GM23248 (cell line): ENCODE results near the gene SIDT2. TPM values are rescaled to one million over a fixed set of nuclear protein-coding genes. Genes with fewer than 3 reads are reported as not detected.

Experiments used
- DNase-seq: peaks from one replicate; pipeline ENCODE4 v3.0.0-alpha.2; 2015
- H2AFZ ChIP-seq: fragments of 200-600 bp; sonication (generic); 2 replicates; pipeline ENCODE4 v1.6.1; 2016; ENCODE audit warnings: antibody characterized with exemption
- H3F3A ChIP-seq: fragments of 200-600 bp; sonication (generic); 2 replicates; pipeline ENCODE4 v1.6.1; 2016; ENCODE audit warnings: mild to moderate bottlenecking, antibody characterized with exemption, mixed run types; ENCODE audit not compliant: insufficient read depth
- H3K27ac ChIP-seq: fragments of 200-600 bp; sonication (generic); 2 replicates; pipeline ENCODE4 v1.5.1; 2016; ENCODE audit warnings: mild to moderate bottlenecking
- H3K27me3 ChIP-seq: fragments of 200-600 bp; sonication (generic); replicated peaks from 2 replicates; pipeline ENCODE4 v1.6.1; 2016; ENCODE audit warnings: mild to moderate bottlenecking; ENCODE audit not compliant: insufficient read depth
- H3K36me3 ChIP-seq: fragments of 200-600 bp; sonication (generic); 2 replicates; pipeline ENCODE4 v1.6.1; 2016; ENCODE audit warnings: low read depth, mild to moderate bottlenecking
- H3K4me1 ChIP-seq: fragments of 200-600 bp; sonication (generic); 2 replicates; pipeline ENCODE4 v1.6.1; 2016; ENCODE audit warnings: mild to moderate bottlenecking; ENCODE audit not compliant: insufficient read depth
- H3K4me2 ChIP-seq: fragments of 200-600 bp; sonication (generic); one replicate; pipeline ENCODE4 v1.6.1; 2016; ENCODE audit warnings: mild to moderate bottlenecking; ENCODE audit not compliant: unreplicated experiment
- H3K4me3 ChIP-seq: fragments of 200-600 bp; sonication (generic); 2 replicates; pipeline ENCODE4 v1.5.1; 2016; ENCODE audit warnings: mild to moderate bottlenecking
- H3K79me2 ChIP-seq: fragments of 200-600 bp; sonication (generic); 2 replicates; pipeline ENCODE4 v1.6.1; 2016; ENCODE audit warnings: mild to moderate bottlenecking; ENCODE audit not compliant: insufficient read depth
- H3K9ac ChIP-seq: fragments of 200-600 bp; sonication (generic); 2 replicates; pipeline ENCODE4 v1.6.1; 2016; ENCODE audit warnings: mild to moderate bottlenecking
- H3K9me2 ChIP-seq: fragments of 200-600 bp; sonication (generic); 2 replicates; pipeline ENCODE4 v1.6.1; 2016; ENCODE audit warnings: mixed run types, mild to moderate bottlenecking, moderate library complexity; ENCODE audit not compliant: insufficient read depth
- H3K9me3 ChIP-seq: fragments of 200-600 bp; sonication (generic); one replicate; pipeline ENCODE4 v1.6.1; 2017; ENCODE audit warnings: low read depth
- H4K20me1 ChIP-seq: fragments of 200-600 bp; sonication (generic); 2 replicates; pipeline ENCODE4 v1.6.0; 2016; ENCODE audit not compliant: insufficient read depth
- EZH2 ChIP-seq: fragments of 200-600 bp; sonication (generic); IDR thresholded peaks from 2 replicates; pipeline ENCODE4 v1.6.1; 2018; ENCODE audit warnings: antibody characterized with exemption, mild to moderate bottlenecking; ENCODE audit not compliant: insufficient read depth, poor library complexity, severe bottlenecking
- EZH2phosphoT487 ChIP-seq: fragments of 200-600 bp; sonication (generic); IDR thresholded peaks from 2 replicates; pipeline ENCODE4 v1.6.1; 2018; ENCODE audit warnings: antibody characterized with exemption, moderate library complexity, mild to moderate bottlenecking, low read depth; ENCODE audit not compliant: insufficient read depth
- WGBS, 2 experiments: methylation state at CpG; one replicate each; pipeline ENCODE4 v1.1.6; 2015 to 2017; ENCODE audit warnings: low lambda C conversion rate in 2 of 2, low coverage in 1 of 2; ENCODE audit errors: missing lambda C conversion rate in 2 of 2; 5-methylcytosine and 5-hydroxymethylcytosine counted together
- in situ Hi-C: fragments of 300-500 bp; cut with MboI; formaldehyde crosslinking; loops from 2 replicates; pipeline ENCODE4 v1.15.0; 2020
- polyA plus RNA-seq: library from polyadenylated mRNA; unstranded; fragments of >200 nt; fragmentation: Nextera tagmentation; extraction: Ambion mirVana; gene quantifications from 2 replicates; pipeline ENCODE4 v1.2.1, GENCODE V29; 2016
- total RNA-seq: library from RNA; depleted of rRNA; stranded (reverse); fragments of >200 nt; shearing (Covaris generic); gene quantifications from 2 replicates; pipeline ENCODE4 v1.2.3, GENCODE V29; 2014

Gene SIDT2
- total and polyA plus RNA-seq, 2 experiments from 2014 or later = 13.1 to 15.7 TPM

GRCh38 chr11:117187428-117187798, 8.9 kb downstream of the SIDT2 start:
- TF ChIP-seq EZH2phosphoT487 = no peak
- TF ChIP-seq EZH2 = no peak
- Histone ChIP-seq H3K4me1 (no peaks in the 10 kb centered on the region), H3F3A (no peaks in the 10 kb centered on the region), H3K9me2 (no peaks in the 10 kb centered on the region), H3K27ac (no peak overlapping the region), H2AFZ (no peak overlapping the region), H3K9ac (no peak overlapping the region), H3K27me3 (no peaks in the 10 kb centered on the region), H3K36me3 (no peaks in the 10 kb centered on the region; the same call in 1 of the 2 replicates), H3K4me2 (no peak overlapping the region), H4K20me1 (no peaks in the 10 kb centered on the region), H3K9me3 (no peaks in the 10 kb centered on the region), H3K4me3 (no peak overlapping the region), H3K79me2 (no peaks in the 10 kb centered on the region)
- in situ Hi-C loops = no loop called here
- 89 to 92% methylated on average over 13 of the region's 13 CpGs for WGBS, 2 experiments
- DNase-seq = no peak

GRCh38 chr11:117187799-117188481, 9.4 kb downstream of the SIDT2 start:
- no peak for DNase-seq
- H3K9me3 ChIP-seq = no peaks in the 10 kb centered on the region
- H3K27ac ChIP-seq = no peak overlapping the region
- H3K9me2 ChIP-seq = no peaks in the 10 kb centered on the region
- H3K4me1 ChIP-seq = no peaks in the 10 kb centered on the region
- WGBS, 2 experiments = 95% methylated on average over 15 to 16 of the region's 16 CpGs
- H3K4me3 ChIP-seq = no peak overlapping the region
- H3K4me2 ChIP-seq = no peak overlapping the region
- no peaks in the 10 kb centered on the region for H3F3A ChIP-seq
- H3K79me2 ChIP-seq = no peaks in the 10 kb centered on the region
- no peaks in the 10 kb centered on the region for H4K20me1 ChIP-seq
- no peak overlapping the region for H3K9ac ChIP-seq
- in situ Hi-C loops = no loop called here
- TF ChIP-seq EZH2phosphoT487 = no peak
- no peak for TF ChIP-seq EZH2
- no peaks in the 10 kb centered on the region; the same call in 1 of the 2 replicates for H3K36me3 ChIP-seq
- no peak overlapping the region for H2AFZ ChIP-seq
- H3K27me3 ChIP-seq = no peaks in the 10 kb centered on the region

GRCh38 chr11:117188620-117189081, 10.1 kb downstream of the SIDT2 start:
- H3K36me3 ChIP-seq = no peaks in the 10 kb centered on the region; the same call in 1 of the 2 replicates
- no peaks in the 10 kb centered on the region for H3K9me2 ChIP-seq
- DNase-seq = no peak
- no peak overlapping the region for H3K9ac ChIP-seq
- H3F3A ChIP-seq = no peaks in the 10 kb centered on the region
- H4K20me1 ChIP-seq = no peaks in the 10 kb centered on the region
- TF ChIP-seq EZH2 = no peak
- no peak for TF ChIP-seq EZH2phosphoT487
- no peaks in the 10 kb centered on the region for H3K27me3 ChIP-seq
- no peaks in the 10 kb centered on the region for H3K4me1 ChIP-seq
- H3K27ac ChIP-seq = no peak overlapping the region
- H3K79me2 ChIP-seq = no peaks in the 10 kb centered on the region
- H3K4me3 ChIP-seq = no peak overlapping the region
- H2AFZ ChIP-seq = no peak overlapping the region
- no peak overlapping the region for H3K4me2 ChIP-seq
- in situ Hi-C loops = no loop called here
- WGBS, 2 experiments = 87% methylated on average over 20 of the region's 20 CpGs
- H3K9me3 ChIP-seq = no peaks in the 10 kb centered on the region

- WGBS, 2 experiments = 94% methylated on average over 22 of the region's 22 CpGs
- H2AFZ ChIP-seq = no peak overlapping the region
- DNase-seq = no peak
Observed at GRCh38 chr11:117189191-117189940, 10.8 kb downstream of the SIDT2 start.

More at GRCh38 chr11:117189191-117189940, 10.8 kb downstream of the SIDT2 start:
- no peak overlapping the region for H3K4me2 ChIP-seq
- in situ Hi-C loops = no loop called here
- no peak overlapping the region for H3K9ac ChIP-seq
- no peak for TF ChIP-seq EZH2
- no peak for TF ChIP-seq EZH2phosphoT487
- no peak overlapping the region for H3K27ac ChIP-seq
- H3F3A ChIP-seq = no peaks in the 10 kb centered on the region
- H4K20me1 ChIP-seq = no peaks in the 10 kb centered on the region
- H3K9me3 ChIP-seq = no peaks in the 10 kb centered on the region
- H3K79me2 ChIP-seq = no peaks in the 10 kb centered on the region
- no peak overlapping the region for H3K4me3 ChIP-seq
- no peaks in the 10 kb centered on the region; the same call in 1 of the 2 replicates for H3K36me3 ChIP-seq
- H3K9me2 ChIP-seq = no peaks in the 10 kb centered on the region
- no peaks in the 10 kb centered on the region for H3K27me3 ChIP-seq
- no peaks in the 10 kb centered on the region for H3K4me1 ChIP-seq
